HFF-Myc (cell line): Measurements from ENCODE around the gene UQCC2.

Experiments used
- DNase-seq: peaks from one replicate; pipeline ENCODE4 v3.0.0-alpha.2; 2011; ENCODE audit warnings: low read depth; ENCODE audit errors: extremely low read depth
- H3K4me3 ChIP-seq: replicated peaks from 2 replicates; pipeline ENCODE4 v1.5.1; 2011; ENCODE audit warnings: low read depth, mild to moderate bottlenecking, control low read depth, low read length
- CTCF ChIP-seq: IDR thresholded peaks from 2 replicates; pipeline ENCODE4 v1.5.1; 2012; ENCODE audit warnings: mild to moderate bottlenecking, low read depth, low read length, control low read depth; ENCODE audit errors: missing control alignments

The UQCC2 gene

GRCh38 chr6:33671744-33672072 is 39.8 kb downstream of the UQCC2 start:
- no peak for DNase-seq
- H3K4me3 ChIP-seq = no peak overlapping the region
- TF ChIP-seq CTCF = no peak

GRCh38 chr6:33670971-33671743 is 40.3 kb downstream of the UQCC2 start:
- H3K4me3 ChIP-seq = no peak overlapping the region
- no peak for TF ChIP-seq CTCF
- DNase-seq = no peak

GRCh38 chr6:33670086-33670660 is 41.3 kb downstream of the UQCC2 start:
- no peak for DNase-seq
- no peak overlapping the region for H3K4me3 ChIP-seq
- no peak for TF ChIP-seq CTCF

- DNase-seq = no peak
- no peak overlapping the region for H3K4me3 ChIP-seq
These were observed 42.6 kb downstream of the UQCC2 start for GRCh38 chr6:33668914-33669313.

GRCh38 chr6:33668328-33668727 is 43.2 kb downstream of the UQCC2 start:
- no peak for TF ChIP-seq CTCF
- no peak overlapping the region for H3K4me3 ChIP-seq
- DNase-seq = no peak

More at GRCh38 chr6:33668914-33669313, 42.6 kb downstream of the UQCC2 start:
- no peak for TF ChIP-seq CTCF

- TF ChIP-seq CTCF = no peak
- DNase-seq = no peak
- H3K4me3 ChIP-seq = no peak overlapping the region
These were observed 43.7 kb downstream of the UQCC2 start for GRCh38 chr6:33667776-33668175.
